SHP77 treated with DMSO at 0.1 percent for 48 hours (cell line): ENCODE data around the gene THAP9.
"Not testable (repeated sequence)": the region's sequence is repeated elsewhere in the genome, so short reads cannot be mapped to it uniquely, and the experiment has no call there.

Source experiments
- DNase-seq: peaks from one replicate; lab custom pipeline; 2025; lab: John Stamatoyannopoulos, UW

Gene THAP9

GRCh38 chr4:82893942-82894341 is 6.6 kb upstream of the THAP9 start:
- DNase-seq, result no peak

- no peak for DNase-seq
Measured at GRCh38 chr4:82896755-82897154, 3.8 kb upstream of the THAP9 start.

GRCh38 chr4:82898322-82899243 is 2.0 kb upstream of the THAP9 start:
- DNase-seq, result no peak

GRCh38 chr4:82899374-82900065 is 1.0 kb upstream of the THAP9 start:
- DNase-seq, result no peak

- DNase-seq, result no peak
Measured at GRCh38 chr4:82900066-82900410, 497 bp upstream of the THAP9 start.

- DNase-seq, result no peak
Measured at GRCh38 chr4:82901183-82901718, 716 bp downstream of the THAP9 start.

- DNase-seq, result no peak
Measured at GRCh38 chr4:82903737-82904136, 3.2 kb downstream of the THAP9 start.

GRCh38 chr4:82905205-82905604 is 4.7 kb downstream of the THAP9 start:
- DNase-seq, result no peak

- no peak for DNase-seq
Measured at GRCh38 chr4:82906469-82906868, 5.9 kb downstream of the THAP9 start.

GRCh38 chr4:82909326-82909725 is 8.8 kb downstream of the THAP9 start:
- DNase-seq, result no peak

GRCh38 chr4:82913305-82913704 is 12.8 kb downstream of the THAP9 start:
- DNase-seq, result no peak

- not testable (repeated sequence) for DNase-seq
Measured at GRCh38 chr4:82913968-82914367, 13.4 kb downstream of the THAP9 start.

- DNase-seq, result no peak
Measured at GRCh38 chr4:82918091-82918490, 17.6 kb downstream of the THAP9 start.

- DNase-seq, result no peak
Measured at GRCh38 chr4:82919386-82919785, 18.9 kb downstream of the THAP9 start.

GRCh38 chr4:82921795-82922194 is 21.3 kb downstream of the THAP9 start:
- no peak for DNase-seq

GRCh38 chr4:82930848-82931755 is 30.6 kb downstream of the THAP9 start:
- DNase-seq, result no peak

- DNase-seq, result no peak
Measured at GRCh38 chr4:82934441-82934840, 33.9 kb downstream of the THAP9 start.

GRCh38 chr4:82939414-82939813 is 38.9 kb downstream of the THAP9 start:
- no peak for DNase-seq

GRCh38 chr4:82947498-82947897 is 47.0 kb downstream of the THAP9 start:
- no peak for DNase-seq

GRCh38 chr4:82948647-82949204 is 48.2 kb downstream of the THAP9 start:
- DNase-seq, result no peak

GRCh38 chr4:82951196-82951595 is 50.7 kb downstream of the THAP9 start:
- no peak for DNase-seq

- DNase-seq, result no peak
Measured at GRCh38 chr4:82954212-82954611, 53.7 kb downstream of the THAP9 start.
